GM18870 (cell line): ENCODE data around the gene EOLA1.
"Not testable (repeated sequence)": the region's sequence is repeated elsewhere in the genome, so short reads cannot be mapped to it uniquely, and the experiment has no call there.

ENCODE experiments used
- ATAC-seq: cut with Tn5 transposase; IDR thresholded peaks from one replicate; pipeline ENCODE4 v1.9.1; 2021; ENCODE audit warnings: moderate library complexity; ENCODE audit not compliant: unreplicated experiment

Gene EOLA1

GRCh38 chrX:149541521-149542047 lies 772 bp downstream of the EOLA1 start:
- no peak for ATAC-seq

DNA sequence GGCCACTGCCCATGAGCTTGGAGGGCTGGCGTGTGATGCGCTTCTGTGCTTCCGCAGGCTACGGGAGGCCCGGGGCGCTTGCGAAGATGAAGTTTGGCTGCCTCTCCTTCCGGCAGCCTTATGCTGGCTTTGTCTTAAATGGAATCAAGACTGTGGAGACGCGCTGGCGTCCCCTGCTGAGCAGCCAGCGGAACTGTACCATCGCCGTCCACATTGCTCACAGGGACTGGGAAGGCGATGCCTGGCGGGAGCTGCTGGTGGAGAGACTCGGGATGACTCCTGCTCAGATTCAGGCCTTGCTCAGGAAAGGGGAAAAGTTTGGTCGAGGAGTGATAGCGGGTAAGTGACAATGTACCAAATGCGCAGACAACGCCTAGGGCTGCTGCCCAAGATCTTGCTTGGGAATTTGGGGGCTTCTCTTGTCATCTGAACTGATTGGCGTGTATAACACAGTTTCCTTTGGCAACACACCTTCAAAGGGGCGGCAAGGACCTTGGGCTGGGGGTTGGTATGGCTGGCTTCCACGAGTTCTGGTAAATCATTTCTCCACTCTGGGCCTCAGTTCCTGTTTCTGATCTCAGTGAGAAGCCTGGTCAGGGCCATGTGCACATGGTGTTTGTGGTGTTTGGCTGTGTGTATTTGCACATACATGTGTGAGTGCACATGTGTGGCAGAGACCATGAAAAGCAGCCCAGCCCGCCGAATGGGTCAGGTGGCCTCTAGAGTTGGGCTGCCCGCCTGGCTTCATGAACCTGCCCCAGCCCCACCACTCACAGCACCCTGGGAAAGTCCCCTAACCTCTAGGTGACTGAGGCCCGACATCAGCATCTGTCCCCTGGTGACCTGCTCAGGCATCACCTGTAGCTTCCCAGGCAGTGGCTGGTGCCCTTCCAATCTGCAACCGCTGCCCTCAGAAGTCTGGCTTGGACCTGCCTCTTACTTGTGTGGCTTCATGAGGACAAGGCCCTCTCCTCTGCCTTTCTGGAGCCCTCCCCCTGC lies 5.0 kb downstream of the EOLA1 start:
- ATAC-seq, result not testable (repeated sequence)

DNA sequence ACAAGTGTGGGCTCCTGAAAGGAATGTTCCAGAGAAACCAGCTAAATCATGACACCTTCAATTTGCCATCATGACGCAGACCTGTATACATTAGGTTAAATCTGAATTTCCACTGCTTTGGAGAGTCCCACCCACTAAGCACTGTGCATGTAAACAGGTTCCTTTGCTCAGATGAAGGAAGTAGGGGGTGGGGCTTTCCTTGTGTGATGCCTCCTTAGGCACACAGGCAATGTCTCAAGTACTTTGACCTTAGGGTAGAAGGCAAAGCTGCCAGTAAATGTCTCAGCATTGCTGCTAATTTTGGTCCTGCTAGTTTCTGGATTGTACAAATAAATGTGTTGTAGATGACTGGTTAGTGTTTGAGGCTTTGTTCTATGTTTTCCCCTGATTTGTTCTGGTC lies 6.2 kb downstream of the EOLA1 start:
- ATAC-seq, result not testable (repeated sequence)

GRCh38 chrX:149547782-149548181 lies 7.0 kb downstream of the EOLA1 start:
- ATAC-seq, result not testable (repeated sequence)

DNA sequence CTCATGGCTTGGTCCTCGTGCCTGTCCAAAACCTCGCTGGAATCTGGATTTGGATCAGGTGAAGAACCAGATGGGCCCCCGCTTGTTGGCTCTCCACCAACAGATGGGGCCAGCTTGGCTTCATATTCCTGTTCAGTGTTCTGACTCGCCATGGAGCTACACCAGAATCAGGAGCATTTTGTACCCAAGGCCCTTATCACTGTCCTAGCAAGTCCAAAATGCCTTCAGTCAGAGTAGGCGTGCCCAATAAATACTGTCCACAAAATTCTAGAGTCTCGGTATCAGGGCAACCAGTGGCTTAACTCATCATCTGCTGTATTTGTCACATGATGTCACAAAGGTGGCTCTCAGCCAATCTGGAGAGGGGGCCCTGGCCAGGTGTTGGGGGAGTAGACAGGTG lies 8.9 kb downstream of the EOLA1 start, which contains the start of gene HSFX3:
TSS of gene HSFX3 (minus strand) at position 224 of the 400 bp plus-strand sequence. CDS start at position 152, 72 bp downstream.
- ATAC-seq, result not testable (repeated sequence)

- ATAC-seq, result not testable (repeated sequence)
Observed at GRCh38 chrX:149550454-149550853, 9.6 kb downstream of the EOLA1 start.

DNA sequence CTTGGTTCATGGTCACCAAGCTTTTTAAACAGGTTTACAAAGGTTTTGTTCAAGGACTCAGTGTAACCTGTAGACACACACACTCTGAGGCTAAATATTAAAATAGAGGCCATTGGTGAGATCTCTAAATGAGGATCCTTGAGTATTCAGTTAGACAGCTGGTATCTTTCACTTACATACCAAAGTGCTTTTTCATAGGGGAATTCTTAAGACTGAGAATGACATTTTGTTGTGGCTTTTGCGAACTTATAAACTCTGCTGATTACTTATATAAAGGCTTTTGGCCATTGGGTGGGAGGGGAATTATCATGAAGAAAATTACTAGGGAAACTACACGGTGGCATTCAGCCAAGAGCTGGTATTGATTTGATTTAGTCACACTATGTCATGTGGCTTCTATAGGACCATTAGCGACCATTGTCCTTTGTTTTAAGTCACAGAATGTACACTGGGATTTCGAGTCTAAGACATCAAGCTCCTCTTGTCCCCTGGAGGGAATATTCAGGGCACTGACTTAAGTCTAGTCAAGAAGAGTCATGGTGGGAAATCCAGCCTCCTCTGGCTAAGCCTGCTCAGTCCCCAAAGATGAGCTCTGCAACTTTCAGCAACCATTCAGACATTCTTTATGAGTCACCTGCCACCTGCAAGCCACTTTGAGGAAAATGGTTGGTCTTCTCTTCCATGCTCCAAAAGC lies 10.6 kb downstream of the EOLA1 start:
- peak; percentile 44 for ATAC-seq

- ATAC-seq, result not testable (repeated sequence)
Observed at GRCh38 chrX:149551939-149552248, 11.1 kb downstream of the EOLA1 start.

DNA sequence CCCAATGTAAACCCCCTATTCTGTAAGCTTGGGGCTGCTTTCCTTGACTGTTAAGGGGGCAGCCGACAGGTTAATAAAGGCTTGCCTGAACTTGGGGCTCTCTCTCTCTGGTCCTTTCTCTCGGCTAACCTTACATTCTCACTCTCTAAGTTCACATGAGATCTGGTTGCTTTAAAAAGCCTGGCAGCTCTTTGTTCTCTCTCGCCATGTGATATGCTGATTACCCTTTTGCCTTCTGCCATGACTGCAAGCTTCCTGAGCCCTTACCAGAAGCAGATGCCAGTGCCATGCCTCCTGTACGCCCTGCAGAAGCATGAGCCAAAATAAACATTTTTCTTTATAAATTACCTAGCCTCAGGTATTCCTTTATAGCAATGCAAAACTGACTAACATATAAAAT lies 14.4 kb downstream of the EOLA1 start:
- ATAC-seq, result not testable (repeated sequence)

GRCh38 chrX:149563359-149563758 lies 22.5 kb downstream of the EOLA1 start:
- no peak for ATAC-seq

DNA sequence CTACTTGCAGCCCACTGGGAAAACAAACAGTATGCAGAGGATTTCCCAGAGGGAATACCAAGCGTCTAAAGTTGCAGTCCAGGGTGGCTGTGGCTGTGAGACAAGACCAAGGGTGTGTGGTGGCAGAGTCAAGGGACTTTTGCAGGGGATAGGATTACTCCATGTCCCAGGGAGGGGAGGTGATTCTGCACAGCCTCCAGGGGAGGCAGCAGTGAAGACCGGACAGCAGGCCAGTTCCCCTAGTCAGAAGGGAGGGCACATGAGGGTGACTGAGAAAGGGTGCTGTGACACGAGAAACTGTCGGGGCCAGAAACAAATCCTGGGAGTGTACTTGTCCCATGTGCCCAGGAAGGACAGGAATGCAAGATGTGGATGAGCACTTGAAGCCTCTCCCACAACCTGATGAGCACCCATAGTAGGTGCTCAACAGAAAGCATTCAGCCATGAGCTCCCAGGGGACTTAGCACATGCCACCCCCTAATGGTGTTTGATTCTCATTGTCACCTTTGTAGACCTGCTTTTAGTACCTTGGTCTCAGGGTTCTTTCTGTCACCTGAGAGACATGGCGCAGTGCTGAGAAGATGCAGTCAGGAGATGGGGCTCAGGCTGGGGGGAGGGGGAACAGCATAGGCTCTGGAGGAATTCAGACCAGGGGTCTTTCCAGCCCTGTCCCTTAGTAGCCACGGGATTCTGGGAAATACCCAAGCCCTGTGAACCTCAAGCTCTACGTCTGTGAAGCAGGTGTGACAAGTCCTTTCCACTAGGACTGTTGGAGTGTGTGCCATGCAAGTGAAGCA lies 27.0 kb downstream of the EOLA1 start:
- ATAC-seq, result no peak

GRCh38 chrX:149568701-149569296 lies 28.0 kb downstream of the EOLA1 start:
- ATAC-seq, result no peak

GRCh38 chrX:149569770-149570169 lies 29.0 kb downstream of the EOLA1 start:
- no peak for ATAC-seq

DNA sequence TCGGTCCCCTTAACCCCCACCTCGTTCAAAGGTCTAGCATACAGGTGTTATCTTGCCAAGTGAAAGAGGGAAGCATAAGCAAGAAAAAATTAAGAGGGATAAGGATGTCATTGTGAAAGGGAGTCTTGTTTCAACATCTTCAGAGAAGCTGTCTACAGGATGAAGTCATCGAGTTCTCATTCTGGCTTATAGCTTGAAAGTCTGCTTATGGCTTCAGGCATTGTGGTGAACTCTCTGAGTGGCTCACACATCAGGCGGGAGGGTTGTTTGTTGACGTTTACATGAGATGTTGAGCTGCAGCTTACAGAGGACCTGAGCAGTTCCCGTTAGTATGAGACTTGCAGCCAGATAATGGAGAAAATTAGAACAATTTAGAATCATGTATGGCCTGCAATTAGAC lies 29.9 kb downstream of the EOLA1 start:
- ATAC-seq, result no peak

- ATAC-seq, result no peak
Observed at GRCh38 chrX:149571770-149572169, 31.0 kb downstream of the EOLA1 start.

DNA sequence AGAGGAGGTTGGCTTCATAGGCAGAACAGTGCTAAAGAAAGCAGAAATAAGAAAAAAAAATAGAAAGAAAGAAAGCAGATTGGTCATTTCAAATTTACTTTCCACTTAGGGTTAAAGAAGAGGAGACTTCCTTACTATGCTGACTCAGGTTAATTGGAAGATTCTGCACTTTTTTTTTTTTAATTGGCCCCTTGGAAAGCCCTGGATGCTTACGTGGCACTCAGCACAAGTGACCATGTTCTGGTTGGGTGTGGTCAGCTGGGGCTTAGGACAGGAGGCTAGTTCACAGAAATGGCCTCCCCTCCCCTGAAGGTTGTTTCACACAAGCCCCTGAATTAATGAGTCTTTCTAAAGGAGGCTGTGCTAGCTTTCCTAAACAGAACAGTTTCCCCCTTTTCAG lies 31.9 kb downstream of the EOLA1 start:
- ATAC-seq, result no peak

- peak; percentile 100 for ATAC-seq
Observed at GRCh38 chrX:149573456-149573855, 32.6 kb downstream of the EOLA1 start.

DNA sequence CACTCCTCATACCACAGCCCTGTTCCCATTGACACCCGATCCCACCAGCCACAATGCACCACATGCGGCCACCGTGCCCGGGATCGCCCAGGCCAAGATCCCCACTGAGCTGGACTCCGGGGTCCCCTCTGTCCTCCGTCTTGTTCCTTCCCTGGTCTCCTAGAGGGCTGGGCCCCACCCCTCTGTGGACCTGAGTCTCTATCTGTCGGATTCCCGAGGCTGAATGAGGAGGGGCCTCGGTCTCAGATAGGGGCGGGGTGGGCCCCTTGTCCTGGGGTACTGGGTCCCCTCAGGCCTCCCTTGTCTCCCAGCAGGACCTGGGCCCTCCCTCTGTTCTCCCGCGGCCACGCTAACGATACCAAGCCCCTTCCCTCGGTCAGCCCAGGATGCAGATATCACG lies 44.8 kb downstream of the EOLA1 start:
- not testable (repeated sequence) for ATAC-seq

- not testable (repeated sequence) for ATAC-seq
Observed at GRCh38 chrX:149587359-149587758, 46.5 kb downstream of the EOLA1 start, which contains the start of gene MAGEA9B. Gene MAGEA9B (minus strand): TSS chrX:149587459. CDS start chrX:149583179, 4,280 bp downstream.

DNA sequence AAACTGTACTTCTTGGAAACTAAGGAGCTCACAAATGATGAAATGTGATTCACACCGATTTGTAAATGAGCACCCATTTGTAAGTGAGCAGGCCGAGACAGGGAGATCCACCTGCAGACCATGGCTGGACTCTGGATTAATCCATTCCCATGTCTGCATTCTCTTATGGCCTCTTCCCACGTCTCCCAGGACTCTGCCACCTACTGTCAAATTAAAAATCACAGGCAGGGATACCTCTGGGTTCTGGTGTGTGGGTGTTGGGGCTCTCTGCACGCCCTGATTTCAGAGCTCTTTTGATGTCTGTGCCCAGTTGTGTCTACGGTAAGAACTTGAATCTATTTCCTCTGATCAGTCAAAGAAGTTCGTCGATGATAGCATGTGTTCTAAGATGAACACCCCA lies 50.2 kb downstream of the EOLA1 start:
- ATAC-seq, result not testable (repeated sequence)
